Measurements from ENCODE around the gene ASRGL1. TPM values are rescaled to one million over a fixed set of nuclear protein-coding genes. Genes with fewer than 3 reads are reported as not detected.

ASRGL1 gene
- total RNA-seq, 1 experiment from 2014 or later: 26.6 TPM

DNA sequence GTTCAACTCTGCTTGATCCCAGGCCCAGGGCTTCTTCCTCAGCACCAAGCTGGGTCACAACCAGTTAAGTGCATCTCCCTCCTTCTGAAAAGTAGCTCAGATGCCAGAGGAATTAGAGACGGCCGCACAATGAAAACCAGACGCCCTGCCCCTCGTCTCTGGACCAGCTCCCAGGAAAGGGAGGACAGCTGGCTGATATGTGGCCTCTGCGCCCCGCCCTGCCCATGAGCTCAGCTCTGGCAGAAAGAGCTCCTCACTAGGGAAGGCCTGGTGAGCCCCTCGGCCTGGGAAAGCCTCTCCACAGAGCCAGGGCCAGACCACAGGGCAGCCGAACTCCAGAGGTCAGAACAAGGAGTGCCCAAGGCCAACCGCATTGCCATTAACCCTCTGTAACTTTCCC, 63.5 kb downstream of the ASRGL1 start:
- Histone ChIP-seq H3K79me2 (ENCODE audit: low read length) (no peaks in the 10 kb centered on the region), H4K20me1 (ENCODE audit: low read length) (no peaks in the 10 kb centered on the region), H3F3A (ENCODE audit: low read length, unreplicated experiment) (no peaks in the 10 kb centered on the region), H3K4me1 (ENCODE audit: insufficient read depth, low read length) (no peaks in the 10 kb centered on the region), H3K36me3 (ENCODE audit: low read depth, low read length) (no peaks in the 10 kb centered on the region), H3K27me3 (ENCODE audit: low read length) (no peaks in the 10 kb centered on the region), H3K4me3 (ENCODE audit: low read length) (no peak overlapping the region), H2AFZ (ENCODE audit: low read length) (no peak overlapping the region), H3K4me2 (ENCODE audit: low read length) (no peak overlapping the region), H3K9ac (ENCODE audit: low read length) (no peak overlapping the region), H3K27ac (ENCODE audit: low read length) (no peak overlapping the region), H3K9me3 (ENCODE audit: low read length) (no peaks in the 10 kb centered on the region), H3K9me2 (replicated peaks; ENCODE audit: low read length) (no peaks in the 10 kb centered on the region)
- ATAC-seq (no peak), DNase-seq (no peak)
- ChIA-PET CTCF (interaction anchor here (0.8 kb wide), 1 partner anchor 142 kb away, joined by 3 read pairs; no protein-coding TSS in a partner anchor), POLR2A (ENCODE audit: unreplicated experiment) (no interaction called here)
- BruUV-seq (replicated peaks): no TSS peak
- TF ChIP-seq, protein P1, sequence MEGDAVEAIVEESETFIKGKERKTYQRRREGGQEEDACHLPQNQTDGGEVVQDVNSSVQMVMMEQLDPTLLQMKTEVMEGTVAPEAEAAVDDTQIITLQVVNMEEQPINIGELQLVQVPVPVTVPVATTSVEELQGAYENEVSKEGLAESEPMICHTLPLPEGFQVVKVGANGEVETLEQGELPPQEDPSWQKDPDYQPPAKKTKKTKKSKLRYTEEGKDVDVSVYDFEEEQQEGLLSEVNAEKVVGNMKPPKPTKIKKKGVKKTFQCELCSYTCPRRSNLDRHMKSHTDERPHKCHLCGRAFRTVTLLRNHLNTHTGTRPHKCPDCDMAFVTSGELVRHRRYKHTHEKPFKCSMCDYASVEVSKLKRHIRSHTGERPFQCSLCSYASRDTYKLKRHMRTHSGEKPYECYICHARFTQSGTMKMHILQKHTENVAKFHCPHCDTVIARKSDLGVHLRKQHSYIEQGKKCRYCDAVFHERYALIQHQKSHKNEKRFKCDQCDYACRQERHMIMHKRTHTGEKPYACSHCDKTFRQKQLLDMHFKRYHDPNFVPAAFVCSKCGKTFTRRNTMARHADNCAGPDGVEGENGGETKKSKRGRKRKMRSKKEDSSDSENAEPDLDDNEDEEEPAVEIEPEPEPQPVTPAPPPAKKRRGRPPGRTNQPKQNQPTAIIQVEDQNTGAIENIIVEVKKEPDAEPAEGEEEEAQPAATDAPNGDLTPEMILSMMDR (conservative IDR thresholded peaks at IDR 0.05; ENCODE audit: low read depth, low read length): no peak
- TF ChIP-seq EZH2 (IDR thresholded peaks at IDR 0.05; ENCODE audit: low read length, unreplicated experiment) (no peak), EZH2phosphoT487 (IDR thresholded peaks at IDR 0.05; ENCODE audit: borderline replicate concordance, low read length) (no peak)
- intact Hi-C loops (cut with micrococcal nuclease): no loop called here

DNA sequence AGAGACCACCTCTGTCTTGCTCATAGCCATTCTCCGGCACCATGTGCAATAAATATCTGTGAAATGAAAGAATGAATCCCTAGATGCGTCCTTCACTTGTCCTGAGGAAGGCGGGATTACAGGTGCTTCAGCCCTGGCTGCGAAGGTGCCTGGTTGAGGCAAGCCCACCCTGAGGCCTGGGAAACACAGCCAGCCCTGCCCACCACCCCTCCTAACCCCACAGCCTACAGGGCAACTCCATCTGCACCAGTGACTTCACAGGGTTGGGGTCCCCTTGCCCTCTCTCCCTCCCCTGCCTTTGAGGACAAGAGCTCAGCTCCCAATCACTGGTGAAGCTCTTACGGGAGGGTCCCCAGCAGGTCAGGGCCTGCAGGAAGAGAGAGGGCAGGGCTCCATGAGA, 64.1 kb downstream of the ASRGL1 start:
- no peak overlapping the region for H2AFZ ChIP-seq (ENCODE audit: low read length)
- no peak for ATAC-seq
- DNase-seq: no peak

DNA sequence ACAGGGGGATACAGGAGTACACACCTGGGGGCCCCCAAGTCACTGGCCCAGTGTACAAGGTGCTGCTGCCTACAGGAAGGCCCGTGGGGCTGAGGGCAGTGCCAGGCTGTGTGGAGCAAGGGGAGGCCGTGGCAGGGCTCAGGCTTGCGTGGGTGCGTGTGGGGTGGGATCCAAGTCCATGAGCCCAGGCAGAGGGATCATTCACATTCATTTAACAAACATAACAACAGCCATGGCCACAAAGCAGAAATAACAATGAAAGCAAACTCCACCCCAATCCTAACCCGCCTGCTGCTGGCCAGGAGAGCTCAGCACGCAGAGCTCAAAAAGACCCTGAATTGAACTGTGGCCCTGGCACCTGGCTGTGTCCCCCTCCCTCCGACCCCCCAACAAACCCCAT, 64.6 kb downstream of the ASRGL1 start:
- ChIA-PET CTCF (no interaction called here), POLR2A (ENCODE audit: unreplicated experiment) (no interaction called here)
- Histone ChIP-seq H3K4me2 (ENCODE audit: low read length) (no peak overlapping the region), H4K20me1 (ENCODE audit: low read length) (no peaks in the 10 kb centered on the region), H3K9ac (ENCODE audit: low read length) (no peak overlapping the region), H3K27ac (ENCODE audit: low read length) (no peak overlapping the region), H3K4me3 (ENCODE audit: low read length) (no peak overlapping the region), H3K9me2 (replicated peaks; ENCODE audit: low read length) (no peaks in the 10 kb centered on the region), H3K9me3 (ENCODE audit: low read length) (no peaks in the 10 kb centered on the region), H3K4me1 (ENCODE audit: insufficient read depth, low read length) (no peaks in the 10 kb centered on the region), H3K36me3 (ENCODE audit: low read depth, low read length) (no peaks in the 10 kb centered on the region), H2AFZ (ENCODE audit: low read length) (no peak overlapping the region), H3F3A (ENCODE audit: low read length, unreplicated experiment) (no peaks in the 10 kb centered on the region), H3K27me3 (ENCODE audit: low read length) (no peaks in the 10 kb centered on the region), H3K79me2 (ENCODE audit: low read length) (no peaks in the 10 kb centered on the region)
- TF ChIP-seq EZH2 (IDR thresholded peaks at IDR 0.05; ENCODE audit: low read length, unreplicated experiment) (no peak), EZH2phosphoT487 (IDR thresholded peaks at IDR 0.05; ENCODE audit: borderline replicate concordance, low read length) (no peak)
- TF ChIP-seq, protein P1 (conservative IDR thresholded peaks at IDR 0.05; ENCODE audit: low read depth, low read length): no peak
- DNase-seq (no peak), ATAC-seq (no peak)
- no TSS peak for BruUV-seq (replicated peaks)
- intact Hi-C loops (cut with micrococcal nuclease): no loop called here

More for the DNA sequence above, 64.1 kb downstream of the ASRGL1 start:
- Histone ChIP-seq H3K4me3 (ENCODE audit: low read length) (no peak overlapping the region), H3K27ac (ENCODE audit: low read length) (no peak overlapping the region), H3K36me3 (ENCODE audit: low read depth, low read length) (no peaks in the 10 kb centered on the region), H3K9me2 (replicated peaks; ENCODE audit: low read length) (no peaks in the 10 kb centered on the region), H3K79me2 (ENCODE audit: low read length) (no peaks in the 10 kb centered on the region), H3K9ac (ENCODE audit: low read length) (no peak overlapping the region), H3K9me3 (ENCODE audit: low read length) (no peaks in the 10 kb centered on the region), H4K20me1 (ENCODE audit: low read length) (no peaks in the 10 kb centered on the region), H3F3A (ENCODE audit: low read length, unreplicated experiment) (no peaks in the 10 kb centered on the region), H3K4me1 (ENCODE audit: insufficient read depth, low read length) (no peaks in the 10 kb centered on the region), H3K27me3 (ENCODE audit: low read length) (no peaks in the 10 kb centered on the region), H3K4me2 (ENCODE audit: low read length) (no peak overlapping the region)
- POLR2A ChIA-PET (ENCODE audit: unreplicated experiment): no interaction called here
- BruUV-seq (replicated peaks): no TSS peak
- TF ChIP-seq, protein P1 (conservative IDR thresholded peaks at IDR 0.05; ENCODE audit: low read depth, low read length): no peak
- no peak for TF ChIP-seq EZH2phosphoT487 (IDR thresholded peaks at IDR 0.05; ENCODE audit: borderline replicate concordance, low read length)
- TF ChIP-seq EZH2 (IDR thresholded peaks at IDR 0.05; ENCODE audit: low read length, unreplicated experiment): no peak
- CTCF ChIA-PET: no interaction called here
- intact Hi-C loops (cut with micrococcal nuclease): no loop called here

Measured in PC-3 (cell line).